Measurements from ENCODE around the gene GIGYF1.
"Not testable (repeated sequence)": the region's sequence is repeated elsewhere in the genome, so short reads cannot be mapped to it uniquely, and the experiment has no call there.

Gene GIGYF1

GRCh38 chr7:100705320-100705752, 11.3 kb upstream of the GIGYF1 start:
- Histone ChIP-seq H3K36me3 (ENCODE audit: insufficient read depth) (peaks cover 2% of the 10 kb centered on the region; the same call in 1 of the 2 replicates), H2AFZ (ENCODE audit: low read depth) (peak overlapping the region; percentile 88), H3K27me3 (ENCODE audit: insufficient read depth, low read depth) (peaks cover 13% of the 10 kb centered on the region; the same call in 1 of the 2 replicates), H3K27ac (peak overlapping the region; percentile 90), H3K4me3 (IDR thresholded peaks at IDR 0.05; ENCODE audit: insufficient read depth, low read depth, low read length) (no peak overlapping the region), H3K79me2 (ENCODE audit: insufficient read depth, low read depth) (peaks cover 19% of the 10 kb centered on the region), H3K9ac (peak overlapping the region; percentile 87), H3K4me2 (peak overlapping the region; percentile 88), H3K4me1 (ENCODE audit: low read depth, poor library complexity, severe bottlenecking) (peaks cover 13% of the 10 kb centered on the region), H4K20me1 (ENCODE audit: insufficient read depth) (no peaks in the 10 kb centered on the region)
- peak; percentile 87 for TF ChIP-seq CTCF (conservative IDR thresholded peaks at IDR 0.05; ENCODE audit: low read depth, low read length)

DNA sequence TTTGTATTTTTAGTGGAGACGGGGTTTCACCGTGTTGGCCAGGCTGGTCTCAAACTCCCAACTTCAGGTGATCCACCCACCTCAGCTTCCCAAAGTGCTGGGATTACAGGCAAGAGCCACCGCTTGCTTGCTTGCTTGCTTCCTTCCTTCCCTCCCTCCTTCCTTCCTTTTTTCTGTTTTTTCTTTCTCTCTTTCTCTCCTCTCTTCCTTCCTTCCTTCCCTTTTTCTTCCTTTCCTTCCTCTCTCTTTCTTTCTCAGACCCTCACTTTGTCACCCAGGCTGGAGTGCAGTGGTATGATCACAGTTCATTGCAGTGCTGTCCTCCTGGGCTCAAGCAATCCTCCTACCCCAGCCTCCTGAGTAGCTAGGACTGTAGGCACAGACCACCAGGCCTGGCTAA, 7.0 kb upstream of the GIGYF1 start:
- H3K36me3 ChIP-seq (ENCODE audit: insufficient read depth); H3K9ac ChIP-seq; H2AFZ ChIP-seq (ENCODE audit: low read depth); H3K4me1 ChIP-seq (ENCODE audit: low read depth, poor library complexity, severe bottlenecking); H3K4me3 ChIP-seq (IDR thresholded peaks at IDR 0.05; ENCODE audit: insufficient read depth, low read depth, low read length); H4K20me1 ChIP-seq (ENCODE audit: insufficient read depth); H3K4me2 ChIP-seq; H3K79me2 ChIP-seq (ENCODE audit: insufficient read depth, low read depth); H3K27ac ChIP-seq: not testable (repeated sequence)
- peaks cover 52% of the 10 kb centered on the region for H3K27me3 ChIP-seq (ENCODE audit: insufficient read depth, low read depth)

GRCh38 chr7:100699018-100699417, 5.0 kb upstream of the GIGYF1 start:
- no peak overlapping the region for H3K4me2 ChIP-seq
- peaks cover 65% of the 10 kb centered on the region for H3K27me3 ChIP-seq (ENCODE audit: insufficient read depth, low read depth)
- H3K36me3 ChIP-seq (ENCODE audit: insufficient read depth) = no peaks in the 10 kb centered on the region
- no peaks in the 10 kb centered on the region for H4K20me1 ChIP-seq (ENCODE audit: insufficient read depth)
- H2AFZ ChIP-seq (ENCODE audit: low read depth) = no peak overlapping the region
- peaks cover 15% of the 10 kb centered on the region for H3K4me1 ChIP-seq (ENCODE audit: low read depth, poor library complexity, severe bottlenecking)
- no peak for TF ChIP-seq CTCF (conservative IDR thresholded peaks at IDR 0.05; ENCODE audit: low read depth, low read length)
- H3K4me3 ChIP-seq (IDR thresholded peaks at IDR 0.05; ENCODE audit: insufficient read depth, low read depth, low read length) = no peak overlapping the region
- H3K79me2 ChIP-seq (ENCODE audit: insufficient read depth, low read depth) = no peaks in the 10 kb centered on the region
- H3K9ac ChIP-seq = no peak overlapping the region
- no peak overlapping the region for H3K27ac ChIP-seq

DNA sequence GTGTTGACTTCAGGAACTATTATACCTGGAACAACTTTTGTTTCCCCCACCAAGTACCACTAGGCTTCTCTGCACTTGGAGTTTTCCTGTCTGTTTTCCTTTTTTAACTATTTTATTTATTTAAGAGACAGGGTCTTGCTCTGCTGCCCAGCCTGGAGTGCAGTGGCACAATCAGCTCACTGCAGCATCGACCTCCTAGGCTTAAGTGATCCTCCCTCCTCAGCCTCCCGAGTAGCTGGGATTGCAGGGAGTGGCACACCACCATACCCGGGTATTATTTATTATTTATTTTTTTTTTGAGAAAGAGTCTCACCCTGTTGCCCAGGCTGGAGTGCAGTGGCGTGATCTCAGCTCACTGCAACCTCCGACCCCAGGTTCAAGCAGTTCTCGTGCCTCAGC, 2.1 kb upstream of the GIGYF1 start:
- H3K4me2 ChIP-seq = no peak overlapping the region
- H3K27ac ChIP-seq = no peak overlapping the region
- H2AFZ ChIP-seq (ENCODE audit: low read depth) = no peak overlapping the region
- H3K36me3 ChIP-seq (ENCODE audit: insufficient read depth) = no peaks in the 10 kb centered on the region
- no peak overlapping the region for H3K9ac ChIP-seq
- peaks cover 30% of the 10 kb centered on the region for H3K4me1 ChIP-seq (ENCODE audit: low read depth, poor library complexity, severe bottlenecking)
- no peak overlapping the region for H3K4me3 ChIP-seq (IDR thresholded peaks at IDR 0.05; ENCODE audit: insufficient read depth, low read depth, low read length)
- H3K79me2 ChIP-seq (ENCODE audit: insufficient read depth, low read depth) = peaks cover 24% of the 10 kb centered on the region
- H4K20me1 ChIP-seq (ENCODE audit: insufficient read depth) = no peaks in the 10 kb centered on the region
- no peak for TF ChIP-seq CTCF (conservative IDR thresholded peaks at IDR 0.05; ENCODE audit: low read depth, low read length)
- H3K27me3 ChIP-seq (ENCODE audit: insufficient read depth, low read depth) = peaks cover 59% of the 10 kb centered on the region

GRCh38 chr7:100693312-100694097, 545 bp downstream of the GIGYF1 start:
- H3K9ac ChIP-seq = peak overlapping the region; percentile 82
- H2AFZ ChIP-seq (ENCODE audit: low read depth) = peak overlapping the region; percentile 50
- peak overlapping the region; percentile 75 for H3K4me2 ChIP-seq
- H3K36me3 ChIP-seq (ENCODE audit: insufficient read depth) = no peaks in the 10 kb centered on the region
- no peak for TF ChIP-seq CTCF (conservative IDR thresholded peaks at IDR 0.05; ENCODE audit: low read depth, low read length)
- peaks cover 48% of the 10 kb centered on the region for H3K79me2 ChIP-seq (ENCODE audit: insufficient read depth, low read depth)
- H3K4me1 ChIP-seq (ENCODE audit: low read depth, poor library complexity, severe bottlenecking) = peaks cover 30% of the 10 kb centered on the region
- H3K27ac ChIP-seq = peak overlapping the region; percentile 17; the same call in 1 of the 2 replicates
- H3K4me3 ChIP-seq (IDR thresholded peaks at IDR 0.05; ENCODE audit: insufficient read depth, low read depth, low read length) = no peak overlapping the region
- H4K20me1 ChIP-seq (ENCODE audit: insufficient read depth) = no peaks in the 10 kb centered on the region
- H3K27me3 ChIP-seq (ENCODE audit: insufficient read depth, low read depth) = peaks cover 38% of the 10 kb centered on the region
